ENCODE results near the gene SPATA20.

The SPATA20 gene

DNA sequence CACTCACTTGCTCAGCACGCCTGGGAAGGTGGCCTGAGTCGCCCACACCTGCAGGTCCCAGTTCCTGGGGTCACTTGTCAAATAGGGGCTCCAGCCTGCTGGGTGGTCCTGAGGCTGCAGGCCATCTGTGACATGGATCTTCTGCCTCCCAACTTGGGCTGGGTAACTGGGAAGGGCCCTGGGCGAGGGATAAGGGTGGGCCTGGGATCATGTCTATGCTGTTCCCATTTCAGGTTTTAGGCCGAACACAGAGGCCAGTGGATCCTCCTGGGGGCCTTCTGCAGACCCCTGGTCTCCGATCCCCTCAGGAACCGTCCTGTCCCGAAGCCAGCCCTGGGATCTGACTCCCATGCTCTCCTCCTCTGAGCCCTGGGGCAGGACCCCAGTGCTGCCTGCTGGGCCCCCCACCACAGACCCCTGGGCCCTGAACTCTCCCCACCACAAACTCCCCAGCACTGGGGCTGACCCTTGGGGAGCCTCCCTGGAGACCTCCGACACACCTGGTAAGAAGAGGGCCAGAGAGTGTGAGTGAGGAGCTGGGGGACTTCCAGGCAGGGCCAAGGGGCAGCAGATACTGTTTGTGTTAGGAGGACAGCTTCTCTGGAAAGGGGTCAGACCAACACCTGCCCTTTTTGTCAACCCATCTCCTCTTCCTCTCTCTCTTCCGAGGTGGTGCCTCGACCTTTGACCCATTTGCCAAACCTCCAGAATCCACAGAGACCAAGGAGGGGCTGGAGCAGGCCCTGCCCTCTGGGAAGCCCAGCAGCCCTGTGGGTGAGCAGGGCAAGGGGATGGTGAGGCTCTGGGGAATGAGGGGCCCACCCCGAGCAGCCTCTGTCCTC is 6.2 kb upstream of the SPATA20 start:
- FAIRE-seq = no peak

DNA sequence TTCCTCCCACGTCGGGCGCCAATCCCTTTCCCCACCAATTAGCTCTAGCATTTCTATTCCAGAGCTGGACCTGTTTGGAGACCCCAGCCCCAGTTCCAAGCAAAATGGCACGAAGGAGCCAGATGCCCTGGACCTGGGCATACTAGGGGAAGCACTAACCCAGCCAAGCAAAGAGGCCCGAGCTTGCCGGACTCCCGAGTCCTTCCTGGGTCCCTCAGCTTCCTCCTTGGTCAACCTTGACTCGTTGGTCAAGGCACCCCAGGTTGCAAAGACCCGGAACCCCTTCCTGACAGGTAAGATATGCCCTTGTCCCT is 5.6 kb upstream of the SPATA20 start:
- FAIRE-seq = no peak

DNA sequence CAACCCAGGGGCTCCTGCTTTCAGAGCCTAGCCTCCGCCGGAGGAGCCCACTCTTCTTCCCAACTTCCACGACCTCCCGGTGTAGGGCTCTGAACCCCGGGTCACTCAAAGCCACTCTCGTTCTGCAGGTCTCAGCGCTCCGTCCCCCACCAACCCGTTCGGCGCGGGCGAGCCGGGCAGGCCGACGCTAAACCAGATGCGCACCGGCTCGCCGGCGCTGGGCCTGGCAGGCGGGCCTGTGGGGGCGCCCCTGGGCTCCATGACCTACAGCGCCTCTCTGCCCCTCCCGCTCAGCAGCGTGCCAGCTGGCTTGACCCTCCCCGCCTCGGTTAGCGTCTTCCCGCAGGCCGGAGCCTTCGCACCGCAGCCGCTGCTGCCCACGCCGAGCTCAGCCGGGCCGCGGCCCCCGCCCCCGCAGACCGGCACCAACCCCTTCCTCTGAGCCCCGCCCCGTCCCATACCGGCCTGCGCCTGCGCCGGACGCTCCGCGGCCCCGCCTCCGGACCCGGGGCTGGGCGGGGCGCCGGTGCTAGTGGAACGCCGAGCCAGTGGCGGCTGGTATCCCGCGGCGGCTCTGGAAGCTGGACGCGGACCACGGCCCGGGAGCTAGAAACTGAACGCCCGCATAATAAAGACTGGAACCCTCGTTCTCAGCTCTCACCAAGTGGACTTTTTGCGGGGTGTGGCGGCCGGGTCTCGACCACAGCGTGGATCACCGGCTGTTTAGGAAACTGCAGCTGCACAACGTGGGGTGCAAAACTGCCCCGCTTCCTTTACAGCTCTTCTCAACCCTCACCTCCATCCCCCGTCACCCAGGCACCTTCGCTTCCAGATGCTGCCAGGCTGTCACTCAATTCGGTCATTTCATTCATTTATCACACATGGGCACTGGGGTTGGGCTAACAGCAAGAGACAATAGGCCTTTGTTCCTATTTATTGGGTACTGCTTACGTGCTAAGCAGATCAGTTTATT is 5.0 kb upstream of the SPATA20 start:
- FAIRE-seq = no peak

DNA sequence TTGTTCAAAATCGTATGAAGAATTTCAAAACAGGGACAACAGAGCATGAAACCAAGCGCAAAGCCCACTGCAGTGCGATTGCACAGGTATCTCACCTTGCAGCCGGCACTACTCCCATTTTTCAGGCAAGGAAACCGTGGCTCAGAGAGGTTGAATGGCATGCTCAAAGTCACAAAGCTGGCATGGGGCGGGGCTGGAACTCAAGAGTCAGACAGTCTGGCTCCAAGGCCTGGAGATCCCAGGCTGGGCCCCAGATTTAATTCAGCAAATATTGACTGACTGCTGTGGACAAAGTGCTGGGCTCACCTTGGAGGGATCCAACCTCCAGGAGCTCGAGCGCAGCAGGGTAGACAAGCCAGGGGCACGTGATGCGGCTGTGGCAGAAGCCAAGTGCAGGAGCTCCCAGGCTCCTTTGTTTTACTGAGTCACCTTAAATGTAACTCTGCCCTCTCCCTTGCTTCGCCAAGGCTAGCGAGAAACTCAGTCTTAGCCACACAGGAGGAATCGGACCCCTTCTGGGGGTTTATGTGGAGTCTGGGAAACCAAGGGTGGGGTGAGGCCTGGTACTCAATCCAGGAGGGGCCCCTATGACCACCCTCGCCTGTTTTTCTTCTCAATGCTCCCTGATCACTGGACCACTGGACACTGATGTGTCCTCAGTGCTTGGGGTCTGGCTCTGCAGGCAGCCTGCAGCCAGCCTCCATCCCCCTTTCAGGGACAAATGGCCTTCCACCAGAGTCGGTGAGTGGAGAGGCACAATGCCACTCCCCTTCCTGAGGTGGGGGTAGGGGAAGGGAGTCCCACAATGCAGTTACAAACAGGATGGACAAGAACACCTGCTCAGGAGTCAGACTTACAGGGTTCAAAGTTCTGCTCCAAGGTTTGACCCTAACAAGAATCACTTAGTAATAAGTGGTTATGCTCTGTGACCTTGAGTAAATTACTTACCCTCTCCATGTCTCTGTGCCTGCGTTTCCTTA is 3.9 kb upstream of the SPATA20 start:
- FAIRE-seq = no peak

DNA sequence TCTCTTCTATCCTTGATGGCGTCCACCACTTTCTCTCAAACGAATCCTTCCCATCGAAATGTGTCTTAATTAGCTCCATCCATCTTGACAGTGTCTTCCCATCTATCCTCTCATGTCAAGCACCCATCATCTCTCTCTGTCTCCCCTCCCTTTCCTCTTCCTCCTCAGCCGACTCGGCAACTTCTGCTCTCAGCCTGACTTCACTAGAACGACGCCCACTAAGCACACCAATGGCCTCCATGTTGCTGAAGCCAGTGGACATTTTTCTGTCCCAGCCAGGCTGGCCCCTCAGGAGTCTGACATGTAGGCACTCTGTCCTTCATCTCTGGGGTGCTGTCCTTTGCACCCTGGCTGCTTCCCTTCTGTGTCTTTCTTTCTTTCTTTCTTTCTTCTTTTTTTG is 2.5 kb upstream of the SPATA20 start:
- no peak for FAIRE-seq

DNA sequence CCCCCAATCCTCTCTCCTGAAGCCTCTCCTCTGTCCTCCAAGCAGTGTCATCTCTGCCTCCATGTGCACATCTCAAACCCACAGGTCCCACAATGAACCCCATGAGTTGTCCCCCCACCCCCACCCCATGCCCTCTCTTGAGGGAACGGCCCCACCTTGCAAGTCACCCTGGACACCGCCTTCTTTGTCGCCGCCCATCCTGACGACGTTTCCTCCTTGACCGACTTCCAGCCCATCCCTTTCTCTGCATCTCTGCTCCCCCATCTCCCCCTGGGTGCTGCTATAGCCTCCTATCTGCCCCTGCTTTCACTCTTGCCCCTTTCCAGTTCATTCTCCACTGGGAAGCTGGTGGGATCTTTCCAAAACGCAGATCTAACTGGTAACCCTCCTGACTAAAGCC is 1.7 kb upstream of the SPATA20 start:
- FAIRE-seq = no peak

DNA sequence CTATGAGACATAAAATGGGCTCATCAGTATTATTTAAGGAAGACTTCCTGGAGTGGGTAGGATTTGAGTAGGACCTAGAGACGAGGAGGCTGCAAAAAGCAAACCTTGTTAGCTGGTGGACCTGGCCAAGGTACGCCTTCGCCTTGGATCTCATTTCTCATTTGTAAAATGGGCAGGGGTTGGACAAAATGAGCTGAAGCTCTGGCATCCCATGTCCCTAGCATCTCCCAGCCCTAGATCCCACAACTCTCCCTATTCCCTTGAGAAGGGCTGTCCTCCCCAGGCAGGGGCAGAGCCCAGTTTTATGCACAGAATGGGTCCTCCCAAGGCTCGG is 306 bp upstream of the SPATA20 start:
- no peak for FAIRE-seq

DNA sequence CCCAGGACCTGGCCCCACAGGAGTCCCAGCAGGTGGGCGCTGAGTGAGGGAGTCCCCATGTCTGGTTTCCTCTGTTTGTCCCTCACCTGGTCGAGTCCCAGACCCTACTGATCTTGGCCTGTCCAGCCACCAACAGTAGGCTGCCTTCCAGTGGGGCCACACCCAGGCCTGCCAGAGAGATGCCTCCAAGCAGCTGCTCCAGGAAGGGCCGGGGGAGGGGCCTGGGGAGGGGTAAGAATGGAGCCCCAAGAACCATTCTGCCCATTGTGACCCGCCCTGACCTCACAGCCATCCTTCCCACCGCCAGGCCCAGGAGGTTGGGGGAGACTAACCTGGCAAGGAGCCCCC is 736 bp downstream of the SPATA20 start:
- FAIRE-seq = no peak

DNA sequence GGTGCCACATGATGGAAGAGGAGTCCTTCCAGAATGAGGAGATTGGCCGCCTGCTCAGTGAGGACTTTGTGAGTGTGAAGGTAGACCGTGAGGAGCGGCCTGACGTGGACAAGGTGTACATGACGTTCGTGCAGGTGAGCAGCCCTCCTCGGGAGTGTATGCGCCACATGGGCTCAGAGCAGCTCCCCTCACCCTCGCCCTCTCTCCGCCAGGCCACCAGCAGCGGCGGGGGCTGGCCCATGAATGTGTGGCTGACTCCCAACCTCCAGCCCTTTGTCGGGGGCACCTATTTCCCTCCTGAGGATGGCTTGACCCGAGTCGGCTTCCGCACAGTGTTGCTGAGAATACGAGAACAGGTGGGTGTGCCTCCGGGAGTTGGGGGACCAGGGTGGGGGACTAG is 1.9 kb downstream of the SPATA20 start:
- no peak for FAIRE-seq

DNA sequence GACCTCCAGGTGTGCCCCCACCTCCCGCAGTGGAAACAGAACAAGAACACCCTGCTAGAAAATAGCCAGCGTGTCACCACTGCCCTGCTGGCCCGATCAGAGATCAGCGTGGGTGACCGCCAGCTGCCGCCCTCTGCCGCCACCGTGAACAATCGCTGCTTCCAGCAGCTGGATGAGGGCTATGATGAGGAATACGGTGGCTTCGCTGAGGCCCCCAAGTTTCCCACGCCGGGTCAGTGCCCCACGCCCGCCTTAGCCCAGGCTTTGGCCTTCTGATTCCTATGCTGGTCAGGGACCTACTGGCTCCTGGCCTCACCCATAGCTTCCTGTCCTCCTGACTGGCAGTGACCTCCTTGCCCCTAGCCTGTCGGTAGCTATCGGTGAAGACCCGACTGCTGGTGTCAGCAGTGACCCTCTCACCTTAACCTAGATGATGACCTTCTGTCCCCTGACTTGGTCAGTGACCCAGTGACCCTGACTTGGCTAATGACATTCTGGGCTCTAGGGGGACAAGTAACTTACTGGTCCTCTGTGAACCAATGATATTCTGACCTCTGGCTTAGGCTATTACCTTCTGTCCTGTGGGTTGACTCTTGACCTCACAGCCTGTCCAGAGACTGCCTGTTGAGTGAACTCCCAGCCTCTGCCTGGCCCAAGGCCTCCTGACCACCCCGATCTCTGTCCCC is 2.4 kb downstream of the SPATA20 start:
- no peak for FAIRE-seq

DNA sequence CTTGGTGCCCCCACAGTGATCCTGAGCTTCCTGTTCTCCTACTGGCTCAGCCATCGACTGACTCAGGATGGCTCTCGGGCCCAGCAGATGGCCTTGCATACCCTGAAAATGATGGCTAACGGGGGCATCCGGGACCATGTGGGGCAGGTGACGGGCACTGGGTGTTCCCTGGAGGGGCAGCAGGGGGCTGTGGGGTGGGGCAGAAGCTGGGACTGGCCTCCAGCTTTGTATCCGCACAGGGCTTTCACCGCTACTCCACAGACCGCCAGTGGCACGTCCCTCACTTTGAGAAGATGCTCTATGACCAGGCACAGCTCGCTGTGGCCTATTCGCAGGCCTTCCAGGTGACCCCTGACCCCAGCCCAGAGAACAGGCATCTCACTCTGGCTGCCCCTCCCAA is 3.0 kb downstream of the SPATA20 start:
- no peak for FAIRE-seq

DNA sequence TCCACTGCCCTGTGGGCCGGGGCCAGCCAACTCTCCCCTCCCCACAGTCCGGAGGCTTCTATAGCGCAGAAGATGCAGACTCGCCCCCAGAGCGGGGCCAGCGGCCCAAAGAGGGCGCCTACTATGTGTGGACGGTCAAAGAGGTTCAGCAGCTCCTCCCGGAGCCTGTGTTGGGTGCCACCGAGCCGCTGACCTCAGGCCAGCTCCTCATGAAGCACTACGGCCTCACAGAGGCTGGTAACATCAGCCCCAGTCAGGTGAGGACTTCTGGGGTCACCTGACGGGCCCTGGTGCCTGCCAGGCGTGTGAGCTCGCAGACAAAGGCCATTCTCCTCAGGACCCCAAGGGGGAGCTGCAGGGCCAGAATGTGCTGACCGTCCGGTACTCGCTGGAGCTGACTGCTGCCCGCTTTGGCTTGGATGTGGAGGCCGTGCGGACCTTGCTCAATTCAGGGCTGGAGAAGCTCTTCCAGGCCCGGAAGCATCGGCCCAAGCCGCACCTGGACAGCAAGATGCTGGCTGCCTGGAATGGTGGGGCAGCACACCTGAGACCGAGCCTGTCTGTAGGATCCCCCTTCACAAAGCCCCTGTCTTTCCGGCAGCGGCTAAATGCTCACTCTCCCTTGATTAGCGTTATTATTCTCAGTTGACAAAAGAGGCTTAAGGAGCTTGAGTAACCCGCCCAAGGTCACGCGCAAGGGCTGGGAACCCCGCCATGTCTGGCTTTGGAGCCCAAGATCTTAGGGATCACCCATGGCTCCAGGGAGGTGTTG is 3.9 kb downstream of the SPATA20 start:
- FAIRE-seq = no peak

DNA sequence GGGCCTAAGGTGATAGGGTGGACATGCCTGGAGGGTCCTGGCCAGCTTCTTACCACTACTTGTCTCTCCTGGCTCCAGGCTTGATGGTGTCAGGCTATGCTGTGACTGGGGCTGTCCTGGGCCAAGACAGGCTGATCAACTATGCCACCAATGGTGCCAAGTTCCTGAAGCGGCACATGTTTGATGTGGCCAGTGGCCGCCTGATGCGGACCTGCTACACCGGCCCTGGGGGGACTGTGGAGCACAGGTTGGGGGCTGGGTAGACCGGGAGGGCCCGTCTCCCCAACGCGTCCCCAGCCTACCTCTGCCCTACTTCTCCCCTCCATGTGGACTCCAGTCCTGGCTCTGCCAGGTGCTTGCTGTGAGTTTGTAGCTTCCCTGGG is 4.5 kb downstream of the SPATA20 start:
- FAIRE-seq = no peak

DNA sequence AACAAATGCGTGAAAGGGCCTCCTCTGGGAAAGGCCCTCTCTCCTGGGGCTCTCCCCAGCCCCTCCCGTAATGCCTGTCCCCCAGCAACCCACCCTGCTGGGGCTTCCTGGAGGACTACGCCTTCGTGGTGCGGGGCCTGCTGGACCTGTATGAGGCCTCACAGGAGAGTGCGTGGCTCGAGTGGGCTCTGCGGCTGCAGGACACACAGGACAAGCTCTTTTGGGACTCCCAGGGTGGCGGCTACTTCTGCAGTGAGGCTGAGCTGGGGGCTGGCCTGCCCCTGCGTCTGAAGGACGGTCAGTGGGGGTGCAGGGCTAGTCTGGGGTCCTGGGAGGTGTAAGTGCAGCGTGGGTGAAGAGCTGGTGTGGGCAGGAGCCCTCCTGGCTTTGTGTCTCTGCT is 4.9 kb downstream of the SPATA20 start:
- no peak for FAIRE-seq

DNA sequence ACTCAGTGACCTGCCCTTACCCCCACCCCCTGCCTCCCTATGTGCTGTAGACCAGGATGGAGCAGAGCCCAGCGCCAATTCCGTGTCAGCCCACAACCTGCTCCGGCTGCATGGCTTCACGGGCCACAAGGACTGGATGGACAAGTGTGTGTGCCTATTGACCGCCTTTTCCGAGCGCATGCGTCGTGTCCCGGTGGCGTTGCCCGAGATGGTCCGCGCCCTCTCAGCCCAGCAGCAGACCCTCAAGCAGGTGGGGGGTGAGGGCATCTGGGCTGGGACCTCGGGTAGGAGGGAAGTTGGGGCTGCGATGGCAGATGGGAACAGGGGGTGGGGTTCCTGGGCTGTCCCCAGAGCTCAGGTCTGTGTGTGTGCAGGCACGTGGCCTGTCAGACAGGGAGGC is 7.2 kb downstream of the SPATA20 start:
- no peak for FAIRE-seq

DNA sequence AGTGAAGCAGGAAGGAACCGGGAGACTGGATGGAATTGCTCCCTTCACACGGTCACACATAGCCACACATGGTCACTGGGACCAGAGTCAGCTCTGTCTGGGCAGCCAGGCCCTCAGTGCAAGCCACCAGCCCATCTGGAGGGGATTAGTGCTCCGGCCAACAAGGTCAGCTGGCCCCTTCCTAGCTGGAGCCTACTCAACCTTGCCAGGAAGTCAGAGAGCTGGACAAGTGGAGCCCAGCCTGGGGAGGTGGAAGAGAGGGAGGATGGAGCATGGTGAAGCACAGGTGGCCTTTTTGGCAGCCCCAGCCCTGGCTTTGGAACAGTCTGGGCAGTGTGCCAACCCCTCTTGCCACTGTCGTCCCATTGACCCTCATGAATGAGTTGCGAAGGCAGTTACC is 9.8 kb downstream of the SPATA20 start:
- no peak for FAIRE-seq

DNA sequence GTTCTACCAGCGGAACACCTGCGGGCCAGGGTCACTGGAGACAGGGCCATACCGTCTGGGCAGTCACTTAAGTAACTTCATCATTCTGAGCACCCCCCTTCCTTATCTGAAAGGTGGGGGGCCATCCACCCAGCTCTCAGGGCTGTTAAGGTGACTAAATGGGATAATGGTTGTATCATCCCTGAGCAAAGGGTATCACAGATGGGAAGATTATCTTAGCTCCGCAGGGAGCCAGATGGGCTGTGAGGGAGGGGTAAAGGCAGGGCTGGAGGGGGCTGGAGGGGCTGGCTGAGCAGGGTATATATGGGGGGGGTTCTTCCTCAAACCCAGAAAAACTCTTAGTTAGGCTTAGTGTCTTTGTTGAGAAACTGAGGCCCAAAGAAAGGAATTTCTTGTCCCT is 10.7 kb downstream of the SPATA20 start:
- no peak for FAIRE-seq

DNA sequence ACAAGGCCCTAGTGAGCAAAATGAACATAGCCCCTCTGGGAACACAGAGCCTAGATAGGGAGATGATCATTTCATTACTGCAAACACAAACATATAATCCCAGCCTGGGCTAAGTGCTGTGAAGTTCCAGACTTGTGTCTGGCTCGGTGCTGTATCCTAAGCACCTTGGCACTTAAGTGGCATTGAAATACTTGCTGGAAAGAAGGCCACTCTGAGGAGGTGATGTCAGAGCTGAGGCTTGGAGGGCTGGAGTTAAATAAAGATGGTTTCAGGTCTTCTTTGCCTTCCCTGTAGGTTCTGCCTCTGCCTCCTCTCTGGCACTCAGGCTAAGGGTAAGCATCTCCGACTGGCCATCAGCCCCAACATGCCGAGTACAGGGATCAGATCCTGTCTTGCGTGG is 11.1 kb downstream of the SPATA20 start:
- FAIRE-seq = no peak

DNA sequence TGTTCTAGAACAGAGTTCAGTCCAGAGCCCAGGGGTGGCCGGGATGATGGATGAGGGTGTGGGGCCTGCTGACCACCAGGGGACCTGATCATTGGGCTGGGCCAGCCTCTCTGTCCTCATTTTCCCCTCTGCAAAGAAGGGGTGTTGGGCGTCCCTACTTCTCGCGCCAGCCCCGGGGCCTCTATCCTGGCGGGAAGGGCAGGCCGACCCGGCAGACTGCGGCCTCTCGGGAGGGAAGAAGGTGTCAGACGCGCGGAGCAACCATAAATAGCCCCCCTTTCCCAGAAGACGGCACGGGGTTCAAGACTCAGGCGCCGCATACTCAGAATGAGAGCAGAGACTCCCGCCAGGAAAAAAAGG is 11.6 kb downstream of the SPATA20 start:
- no peak for FAIRE-seq

DNA sequence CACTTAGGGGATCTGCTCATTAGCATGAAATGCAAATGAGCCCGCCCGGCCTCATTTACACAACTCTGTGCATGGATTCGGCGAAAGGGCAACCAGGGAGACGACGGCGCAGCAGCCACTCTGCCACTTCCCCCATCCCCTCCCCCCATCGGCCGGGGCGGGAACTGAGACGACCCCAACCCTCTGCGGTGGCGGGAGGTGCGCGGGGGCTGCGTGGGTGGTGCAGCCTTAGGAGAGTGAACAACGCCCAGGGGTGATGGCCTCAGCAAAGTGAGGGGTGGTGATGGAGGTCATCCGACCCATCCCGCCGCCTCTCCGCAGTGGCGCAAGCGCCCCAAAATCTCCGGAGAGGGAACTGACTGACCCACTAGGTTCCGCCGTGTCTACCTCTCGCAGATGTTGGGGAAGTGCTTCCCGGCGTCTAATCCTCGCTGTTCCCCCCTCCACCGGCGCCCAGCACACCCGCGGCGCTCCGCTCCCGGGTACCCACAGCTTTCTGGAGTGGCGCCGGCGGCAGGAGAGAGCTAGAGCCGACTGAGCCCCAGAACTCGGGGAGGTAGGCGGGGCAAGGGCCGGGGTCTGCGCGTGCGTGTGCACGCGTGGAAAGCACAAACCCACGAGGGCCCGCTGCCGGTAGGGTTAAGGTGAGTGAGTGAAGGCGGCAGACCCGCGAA is 12.1 kb downstream of the SPATA20 start:
- no peak for FAIRE-seq

DNA sequence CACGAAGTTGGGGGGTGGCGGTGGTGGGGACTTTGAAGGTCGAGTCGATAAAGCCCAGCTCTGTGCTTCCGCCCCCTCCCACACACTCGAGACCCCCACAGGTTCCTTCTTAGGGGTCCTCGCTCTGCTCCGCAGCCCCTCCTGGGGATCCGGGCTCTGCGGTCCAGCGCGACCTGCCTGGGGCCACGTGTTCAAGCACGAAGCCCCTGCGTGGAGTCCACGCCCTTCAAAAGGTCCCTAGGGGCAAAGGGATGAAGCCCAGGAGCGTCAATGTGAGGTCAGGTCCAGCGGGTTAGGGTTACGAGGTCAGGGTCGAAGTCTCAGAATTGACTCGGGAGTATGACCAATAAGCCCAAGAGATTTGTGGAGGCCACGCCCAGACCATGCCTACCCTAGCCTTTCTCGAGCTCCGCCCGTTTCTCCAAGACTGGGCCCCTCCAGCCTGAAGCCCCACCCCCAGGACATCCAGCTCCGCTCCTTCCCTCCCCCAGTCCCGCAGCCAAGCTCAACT is 12.8 kb downstream of the SPATA20 start:
- FAIRE-seq = no peak
